Epithelial cell of alveolus of lung (primary cell): Measurements from ENCODE around the gene TRIM29. TPM values are rescaled to one million over a fixed set of nuclear protein-coding genes. Genes with fewer than 3 reads are reported as not detected.

Source experiments
- total RNA-seq: library from RNA; depleted of rRNA; stranded (reverse); fragments of >200 nt; gene quantifications from 2 replicates; pipeline ENCODE4 v1.2.1, GENCODE V29; 2015

The TRIM29 gene
- 0.13 TPM in 1 of 2 replicates, not detected in the other for total RNA-seq

GRCh38 chr11:120137611-120138521, at the start of gene TRIM29:
TRIM29 (minus strand) TSS chr11:120138113; CDS start chr11:120138031, 82 bp downstream.

Other genes with a start within 250 kb of the TRIM29 start
- 65.8 and 106 TPM in 2 replicates for gene OAF, start 72.9 kb upstream of the TRIM29 start, total RNA-seq
- not detected in 2 replicates for gene POU2F3, start 102.0 kb upstream of the TRIM29 start, total RNA-seq
- gene TLCD5, start 187.2 kb upstream of the TRIM29 start, total RNA-seq: 5.8 and 6.0 TPM in 2 replicates
- 43.8 and 59.5 TPM in 2 replicates for gene ARHGEF12, start 198.3 kb upstream of the TRIM29 start, total RNA-seq